Hepatocyte (in vitro differentiated cells): ENCODE results near the gene PGBD2. TPM values are rescaled to one million over a fixed set of nuclear protein-coding genes. Genes with fewer than 3 reads are reported as not detected.

ENCODE experiments used
- DNase-seq: peaks from one replicate; pipeline ENCODE4 v3.0.0-alpha.2; 2016; ENCODE audit warnings: low spot score
- H2AFZ ChIP-seq: fragments of 200-600 bp; sonication (generic); 2 replicates; pipeline ENCODE4 v1.6.0; 2016; ENCODE audit warnings: antibody characterized with exemption, mild to moderate bottlenecking
- H3K27ac ChIP-seq: fragments of 200-600 bp; sonication (generic); 2 replicates; pipeline ENCODE4 v1.5.1; 2016; ENCODE audit warnings: mild to moderate bottlenecking
- H3K27me3 ChIP-seq: fragments of 200-600 bp; sonication (generic); 2 replicates; pipeline ENCODE4 v1.6.1; 2016
- H3K36me3 ChIP-seq: fragments of 200-600 bp; sonication (generic); replicated peaks from 2 replicates; pipeline ENCODE4 v1.5.1; 2016; ENCODE audit warnings: low read depth; ENCODE audit not compliant: insufficient read depth
- H3K4me1 ChIP-seq: fragments of 200-600 bp; sonication (generic); 2 replicates; pipeline ENCODE4 v1.5.1; 2016; ENCODE audit warnings: mild to moderate bottlenecking, moderate library complexity; ENCODE audit not compliant: insufficient read depth
- H3K4me2 ChIP-seq: fragments of 200-600 bp; sonication (generic); 2 replicates; pipeline ENCODE4 v1.6.0; 2016
- H3K4me3 ChIP-seq: fragments of 200-600 bp; sonication (generic); 2 replicates; pipeline ENCODE4 v1.5.1; 2016; ENCODE audit warnings: mild to moderate bottlenecking
- H3K79me2 ChIP-seq: fragments of 200-600 bp; sonication (generic); 2 replicates; pipeline ENCODE4 v1.6.0; 2017; ENCODE audit warnings: mild to moderate bottlenecking
- H3K9me2 ChIP-seq: fragments of 200-600 bp; sonication (generic); replicated peaks from 2 replicates; pipeline ENCODE4 v1.6.0; 2017; ENCODE audit warnings: mild to moderate bottlenecking; ENCODE audit not compliant: insufficient read depth
- H3K9me3 ChIP-seq: fragments of 200-600 bp; sonication (generic); 2 replicates; pipeline ENCODE4 v1.5.1; 2016; ENCODE audit warnings: low read depth, mild to moderate bottlenecking
- H4K20me1 ChIP-seq: fragments of 200-600 bp; sonication (generic); 2 replicates; pipeline ENCODE4 v1.6.0; 2016; ENCODE audit warnings: mild to moderate bottlenecking; ENCODE audit not compliant: insufficient read depth, poor library complexity, severe bottlenecking
- EZH2 ChIP-seq: fragments of 200-600 bp; sonication (generic); IDR thresholded peaks from 2 replicates; pipeline ENCODE4 v1.6.1; 2016; ENCODE audit warnings: antibody characterized with exemption, mild to moderate bottlenecking, borderline replicate concordance
- EZH2phosphoT487 ChIP-seq: fragments of 200-600 bp; sonication (generic); IDR thresholded peaks from one replicate; pipeline ENCODE4 v1.6.1; 2018; ENCODE audit warnings: antibody characterized with exemption, mild to moderate bottlenecking, low read depth, moderate library complexity; ENCODE audit not compliant: unreplicated experiment, severe bottlenecking
- WGBS: methylation state at CpG from one replicate; pipeline ENCODE4 v1.1.6; 2016; ENCODE audit warnings: low lambda C conversion rate; ENCODE audit errors: missing lambda C conversion rate; 5-methylcytosine and 5-hydroxymethylcytosine counted together
- polyA plus RNA-seq: library from polyadenylated mRNA; unstranded; fragments of >200 nt; fragmentation: Nextera tagmentation; extraction: Ambion mirVana; gene quantifications from 2 replicates; pipeline ENCODE4 v1.2.1, GENCODE V29; 2016
- total RNA-seq: library from RNA; depleted of rRNA; stranded (reverse); fragments of >200 nt; gene quantifications from 2 replicates; pipeline ENCODE4 v1.2.3, GENCODE V29; 2014
- TF ChIP-seq, protein P1 (sequence below): fragments of 200-600 bp; sonication (generic); IDR thresholded peaks from 2 replicates; pipeline ENCODE4 v1.5.1; 2016; ENCODE audit warnings: antibody characterized with exemption, mild to moderate bottlenecking; ENCODE audit not compliant: poor library complexity

Gene PGBD2
- total and polyA plus RNA-seq, 2 experiments from 2014 or later: 5.6 to 6.6 TPM

GRCh38 chr1:248858096-248858890 is 47.7 kb upstream of the PGBD2 start:
- H3K27me3 ChIP-seq: no peaks in the 10 kb centered on the region
- H3K4me2 ChIP-seq: peak overlapping the region; percentile 100
- H3K27ac ChIP-seq: peak overlapping the region; percentile 86
- H3K4me3 ChIP-seq: peak overlapping the region; percentile 60
- no peaks in the 10 kb centered on the region for H3K36me3 ChIP-seq
- TF ChIP-seq EZH2phosphoT487: no peak
- TF ChIP-seq, protein P1, sequence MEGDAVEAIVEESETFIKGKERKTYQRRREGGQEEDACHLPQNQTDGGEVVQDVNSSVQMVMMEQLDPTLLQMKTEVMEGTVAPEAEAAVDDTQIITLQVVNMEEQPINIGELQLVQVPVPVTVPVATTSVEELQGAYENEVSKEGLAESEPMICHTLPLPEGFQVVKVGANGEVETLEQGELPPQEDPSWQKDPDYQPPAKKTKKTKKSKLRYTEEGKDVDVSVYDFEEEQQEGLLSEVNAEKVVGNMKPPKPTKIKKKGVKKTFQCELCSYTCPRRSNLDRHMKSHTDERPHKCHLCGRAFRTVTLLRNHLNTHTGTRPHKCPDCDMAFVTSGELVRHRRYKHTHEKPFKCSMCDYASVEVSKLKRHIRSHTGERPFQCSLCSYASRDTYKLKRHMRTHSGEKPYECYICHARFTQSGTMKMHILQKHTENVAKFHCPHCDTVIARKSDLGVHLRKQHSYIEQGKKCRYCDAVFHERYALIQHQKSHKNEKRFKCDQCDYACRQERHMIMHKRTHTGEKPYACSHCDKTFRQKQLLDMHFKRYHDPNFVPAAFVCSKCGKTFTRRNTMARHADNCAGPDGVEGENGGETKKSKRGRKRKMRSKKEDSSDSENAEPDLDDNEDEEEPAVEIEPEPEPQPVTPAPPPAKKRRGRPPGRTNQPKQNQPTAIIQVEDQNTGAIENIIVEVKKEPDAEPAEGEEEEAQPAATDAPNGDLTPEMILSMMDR: peak; percentile 49
- H2AFZ ChIP-seq: peak overlapping the region; percentile 88
- H3K9me3 ChIP-seq: no peaks in the 10 kb centered on the region
- peaks cover 18% of the 10 kb centered on the region for H3K79me2 ChIP-seq
- 2% methylated on average over 40 of the region's 45 CpGs for WGBS
- H3K9me2 ChIP-seq: no peaks in the 10 kb centered on the region
- peaks cover 16% of the 10 kb centered on the region for H3K4me1 ChIP-seq
- H4K20me1 ChIP-seq: no peaks in the 10 kb centered on the region
- peak; percentile 84 for DNase-seq

- WGBS: 11% methylated on average over 46 of the region's 62 CpGs
- Histone ChIP-seq H3K4me2 (peak within 1 kb of the TSS; percentile 100), H3K79me2 (peaks cover 18% of the 10 kb centered on the region), H3K9me2 (no peaks in the 10 kb centered on the region), H2AFZ (peak within 1 kb of the TSS; percentile 88), H3K27ac (peak within 1 kb of the TSS; percentile 86), H4K20me1 (no peaks in the 10 kb centered on the region), H3K27me3 (no peaks in the 10 kb centered on the region), H3K4me1 (peaks cover 21% of the 10 kb centered on the region), H3K9me3 (no peaks in the 10 kb centered on the region), H3K4me3 (peak within 1 kb of the TSS; percentile 60), H3K36me3 (no peaks in the 10 kb centered on the region)
- peak; percentile 99 for DNase-seq
- TF ChIP-seq EZH2phosphoT487 (no peak), EZH2 (no peak)
- TF ChIP-seq, protein P1: no peak
Observed at GRCh38 chr1:248858891-248859889, 46.8 kb upstream of the PGBD2 start, which contains the start of gene ZNF692. Gene ZNF692 (minus strand): TSS chr1:248859085. CDS start chr1:248858309, 776 bp downstream.

GRCh38 chr1:248860007-248860406 is 46.0 kb upstream of the PGBD2 start:
- Histone ChIP-seq H2AFZ (peak overlapping the region; percentile 58), H3K79me2 (peaks cover 18% of the 10 kb centered on the region), H3K4me1 (peaks cover 21% of the 10 kb centered on the region), H3K4me3 (no peak overlapping the region), H3K9me3 (no peaks in the 10 kb centered on the region), H3K4me2 (no peak overlapping the region), H3K36me3 (no peaks in the 10 kb centered on the region), H3K27me3 (no peaks in the 10 kb centered on the region), H3K27ac (no peak overlapping the region), H3K9me2 (no peaks in the 10 kb centered on the region), H4K20me1 (no peaks in the 10 kb centered on the region)
- WGBS: 93% methylated on average over 4 of the region's 4 CpGs
- no peak for DNase-seq
- TF ChIP-seq, protein P1: no peak
- TF ChIP-seq EZH2phosphoT487 (no peak), EZH2 (no peak)
